Left hindlimb (tissue), 1 donor: ENCODE measurements around the gene PCAT7.
A peak's percentile ranks its signal among the peaks of the same experiment; 100 is the strongest.
"Not testable (repeated sequence)": the region's sequence is repeated elsewhere in the genome, so short reads cannot be mapped to it uniquely, and the experiment has no call there.

Source experiments
- DNase-seq: peaks from one replicate; pipeline ENCODE4 v3.0.0-alpha.2; 2018

The PCAT7 gene

GRCh38 chr9:94564279-94564678, 9.4 kb downstream of the PCAT7 start:
- not testable (repeated sequence) for DNase-seq

- no peak for DNase-seq
These were observed 11.7 kb downstream of the PCAT7 start for GRCh38 chr9:94566550-94566949.

GRCh38 chr9:94567271-94567670, 12.4 kb downstream of the PCAT7 start:
- DNase-seq: no peak

- no peak for DNase-seq
These were observed 13.5 kb downstream of the PCAT7 start for GRCh38 chr9:94568250-94568889.

- DNase-seq: no peak
These were observed 14.3 kb downstream of the PCAT7 start for GRCh38 chr9:94568972-94569712.

GRCh38 chr9:94576131-94576530, 21.2 kb downstream of the PCAT7 start:
- no peak for DNase-seq

GRCh38 chr9:94577036-94577435, 22.2 kb downstream of the PCAT7 start:
- DNase-seq: no peak

- DNase-seq: no peak
These were observed 22.7 kb downstream of the PCAT7 start for GRCh38 chr9:94577571-94577970.

- DNase-seq: no peak
These were observed 26.8 kb downstream of the PCAT7 start for GRCh38 chr9:94581728-94582127.

GRCh38 chr9:94584555-94584954, 29.7 kb downstream of the PCAT7 start:
- DNase-seq: no peak

GRCh38 chr9:94586316-94586715, 31.4 kb downstream of the PCAT7 start:
- DNase-seq: no peak

GRCh38 chr9:94586814-94587213, 31.9 kb downstream of the PCAT7 start:
- DNase-seq: no peak

GRCh38 chr9:94588681-94589080, 33.8 kb downstream of the PCAT7 start:
- DNase-seq: no peak

GRCh38 chr9:94591046-94591545, 36.2 kb downstream of the PCAT7 start:
- not testable (repeated sequence) for DNase-seq

- no peak for DNase-seq
These were observed 37.0 kb downstream of the PCAT7 start for GRCh38 chr9:94591876-94592275.

- not testable (repeated sequence) for DNase-seq
These were observed 37.8 kb downstream of the PCAT7 start for GRCh38 chr9:94592683-94593082.

GRCh38 chr9:94593459-94594345, 38.8 kb downstream of the PCAT7 start, which contains the start of gene FBP2:
Gene FBP2, minus strand, starts transcription at chr9:94593824. Its CDS starts 98 bp downstream, at chr9:94593726.
- DNase-seq: no peak

GRCh38 chr9:94599102-94599501, 44.2 kb downstream of the PCAT7 start:
- no peak for DNase-seq

GRCh38 chr9:94600258-94600657, 45.4 kb downstream of the PCAT7 start:
- DNase-seq: no peak

GRCh38 chr9:94600715-94601114, 45.8 kb downstream of the PCAT7 start:
- no peak for DNase-seq

- DNase-seq: no peak
These were observed 47.8 kb downstream of the PCAT7 start for GRCh38 chr9:94602666-94603065.

- peak; percentile 88 for DNase-seq
These were observed 48.6 kb downstream of the PCAT7 start for GRCh38 chr9:94603259-94604160.
